HG02943 (cell line): ENCODE results near the gene ANKRD60.

Source experiments
- ATAC-seq: cut with Tn5 transposase; IDR thresholded peaks from one replicate; pipeline ENCODE4 v1.9.1; 2021; ENCODE audit warnings: mild to moderate bottlenecking, low read depth, moderate library complexity; ENCODE audit not compliant: unreplicated experiment

Gene ANKRD60

DNA sequence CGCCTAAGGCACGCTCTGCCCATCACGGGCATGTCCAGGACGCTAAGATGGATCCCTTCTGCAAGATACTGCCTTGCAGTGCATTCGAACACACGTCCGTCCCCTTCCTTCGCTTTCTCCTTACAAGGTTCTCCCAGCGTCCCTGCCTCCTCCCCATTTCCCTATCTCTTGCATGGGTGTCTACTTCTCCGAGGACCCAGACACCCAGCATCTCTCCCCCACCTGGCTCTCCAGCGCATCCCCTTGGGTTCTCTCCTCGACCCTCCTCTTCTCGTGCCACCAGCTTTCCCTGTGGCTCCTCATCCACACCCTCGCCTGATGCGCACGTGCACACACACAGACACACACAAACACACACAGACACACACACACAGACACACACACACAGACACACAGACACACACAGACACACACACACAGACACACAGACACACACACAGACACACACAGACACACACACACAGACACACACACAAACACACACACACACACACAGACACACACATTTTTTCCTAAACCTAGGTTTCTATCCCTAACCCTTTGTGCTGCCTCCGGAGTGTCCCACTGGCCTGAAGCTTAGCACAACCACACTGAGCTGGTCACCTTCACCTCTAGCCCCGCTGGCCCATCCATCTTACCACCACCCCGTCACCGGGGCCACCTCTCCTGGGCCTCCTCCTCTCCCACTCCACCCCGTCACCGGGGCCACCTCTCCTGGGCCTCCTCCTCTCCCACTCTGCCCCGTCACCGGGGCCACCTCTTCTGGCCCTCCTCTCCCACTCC is 31.9 kb downstream of the ANKRD60 start:
- ATAC-seq: no peak

GRCh38 chr20:58195047-58195446 is 33.4 kb downstream of the ANKRD60 start:
- no peak for ATAC-seq

DNA sequence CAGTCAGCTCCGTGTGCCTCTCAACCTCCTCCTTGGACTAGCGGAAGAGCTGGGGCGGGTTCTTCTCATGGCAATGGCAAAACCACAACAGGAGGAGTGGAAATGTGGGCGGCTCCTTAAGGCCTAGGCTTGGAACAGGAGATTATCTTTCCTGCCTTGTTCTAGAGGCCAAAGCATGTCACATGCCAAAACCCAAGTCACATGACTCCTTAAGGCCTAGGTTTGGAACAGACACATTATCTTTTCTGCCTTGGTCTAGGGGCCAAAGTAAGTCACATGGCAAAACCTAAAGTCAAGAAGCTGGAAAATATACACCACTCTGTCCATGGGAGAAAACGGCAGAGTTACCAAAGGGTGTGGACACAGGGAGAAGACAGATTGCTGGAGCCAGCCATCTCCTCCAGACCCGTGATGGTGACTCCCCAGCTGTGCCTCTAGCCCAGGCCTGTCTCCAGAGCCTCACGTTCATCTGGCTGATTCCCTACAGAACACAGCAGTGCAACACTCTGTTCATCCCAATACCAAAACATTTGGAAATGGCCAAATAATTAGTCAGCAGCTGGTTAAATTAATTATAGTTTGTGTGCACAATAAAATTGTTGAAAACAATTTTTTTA is 34.2 kb downstream of the ANKRD60 start:
- no peak for ATAC-seq

DNA sequence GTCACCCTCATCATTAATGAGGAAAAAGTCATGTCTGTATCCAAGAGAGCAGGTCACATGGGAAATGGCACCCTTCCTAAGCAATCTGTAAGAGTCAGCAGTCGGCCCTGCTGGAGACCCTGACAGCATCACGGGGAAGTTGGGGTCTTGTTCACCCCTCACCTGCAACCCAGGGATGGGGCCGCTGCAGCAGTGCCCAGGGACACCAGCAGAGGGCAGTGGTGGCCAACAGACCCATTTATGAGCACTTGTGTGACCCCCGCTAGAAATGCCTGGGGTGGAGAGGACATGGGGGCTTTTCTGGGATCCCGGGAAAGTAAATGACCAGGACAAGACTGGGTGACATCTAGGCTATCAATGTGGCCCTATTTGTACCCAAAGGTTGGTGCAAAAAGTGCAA is 35.9 kb downstream of the ANKRD60 start:
- ATAC-seq: no peak

- no peak for ATAC-seq
Measured at GRCh38 chr20:58192065-58192464, 36.4 kb downstream of the ANKRD60 start.

- ATAC-seq: no peak
Measured at GRCh38 chr20:58188527-58188926, 39.9 kb downstream of the ANKRD60 start.

DNA sequence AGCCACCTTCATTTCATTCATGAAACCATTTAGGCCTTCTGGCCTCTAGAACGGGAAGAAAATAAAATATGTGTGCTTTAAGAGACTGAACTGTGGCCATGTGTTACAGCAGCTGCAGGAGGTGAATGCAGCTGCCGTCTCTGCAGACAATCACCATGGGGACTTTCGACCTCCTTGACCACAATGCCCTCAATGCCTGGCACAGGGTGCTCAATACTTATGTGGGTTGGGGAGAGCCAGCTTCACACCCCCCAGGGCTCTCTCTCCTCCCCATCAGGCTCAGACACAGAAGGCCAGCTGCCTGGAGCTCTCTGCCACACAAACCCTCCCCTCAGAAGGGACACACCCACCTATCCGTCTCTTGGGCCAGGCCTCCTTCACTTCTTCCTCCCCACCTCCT is 43.5 kb downstream of the ANKRD60 start:
- no peak for ATAC-seq

- no peak for ATAC-seq
Measured at GRCh38 chr20:58184063-58184462, 44.4 kb downstream of the ANKRD60 start.

DNA sequence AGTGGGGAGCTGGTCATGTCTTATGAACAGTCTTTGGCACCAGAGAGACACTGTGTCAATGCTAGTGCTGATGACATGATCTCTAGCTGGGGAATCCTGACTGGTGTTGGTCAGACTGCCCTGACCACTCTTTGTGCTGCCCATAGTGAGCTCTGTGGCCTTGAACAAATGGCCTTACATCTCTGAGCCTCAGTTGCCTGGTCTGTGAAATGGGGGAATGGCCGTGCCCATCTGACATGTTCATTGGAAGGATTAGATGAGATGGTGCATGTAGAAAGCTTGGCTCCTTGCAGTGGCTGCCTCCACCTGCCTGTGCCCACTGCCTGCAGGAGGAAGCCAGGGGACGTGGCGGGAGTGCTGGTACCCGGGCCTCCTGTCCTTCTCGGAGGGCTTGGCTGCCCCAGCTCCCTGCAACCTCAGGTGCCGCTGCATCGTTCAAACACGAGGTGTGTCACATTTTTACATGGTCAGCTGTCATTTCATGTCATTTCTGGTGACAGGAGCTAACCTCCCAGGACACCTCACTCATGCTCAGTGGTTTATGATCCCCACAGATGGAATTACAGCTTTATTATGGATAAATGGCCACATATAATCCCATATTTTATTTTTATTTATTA is 45.8 kb downstream of the ANKRD60 start:
- no peak for ATAC-seq

DNA sequence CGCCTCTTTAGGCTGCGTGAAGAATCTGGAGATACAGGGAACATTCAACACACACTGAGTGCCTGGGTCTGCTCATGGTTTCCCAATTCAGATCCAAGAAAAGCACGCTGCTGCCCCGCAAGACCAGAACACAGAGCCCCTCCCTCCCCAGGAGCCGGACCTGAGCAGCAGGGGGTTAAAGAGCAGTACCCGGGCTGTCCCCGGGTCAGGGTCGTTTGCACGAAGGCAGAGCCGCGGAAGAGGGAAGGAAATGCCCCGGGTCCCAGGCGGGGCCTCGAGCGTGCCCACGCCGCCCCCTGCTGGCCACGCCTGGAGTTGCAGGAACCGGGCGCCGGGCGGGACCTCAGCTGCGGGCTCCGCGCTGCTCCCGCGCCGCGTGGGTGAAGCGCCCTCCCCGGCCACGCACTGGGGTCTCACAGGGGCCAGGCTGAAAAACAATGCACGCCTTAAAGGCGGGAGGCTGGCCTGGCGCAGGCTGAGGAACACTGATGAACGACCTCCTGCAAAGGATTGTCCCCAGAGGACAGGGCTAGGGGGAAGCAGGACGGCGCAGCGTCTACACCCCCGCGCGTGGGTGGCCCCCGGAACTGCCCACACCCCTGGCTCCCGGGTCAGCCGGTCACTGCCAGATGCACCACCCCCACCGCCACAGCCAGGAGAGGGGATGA is 48.9 kb downstream of the ANKRD60 start:
- no peak for ATAC-seq

DNA sequence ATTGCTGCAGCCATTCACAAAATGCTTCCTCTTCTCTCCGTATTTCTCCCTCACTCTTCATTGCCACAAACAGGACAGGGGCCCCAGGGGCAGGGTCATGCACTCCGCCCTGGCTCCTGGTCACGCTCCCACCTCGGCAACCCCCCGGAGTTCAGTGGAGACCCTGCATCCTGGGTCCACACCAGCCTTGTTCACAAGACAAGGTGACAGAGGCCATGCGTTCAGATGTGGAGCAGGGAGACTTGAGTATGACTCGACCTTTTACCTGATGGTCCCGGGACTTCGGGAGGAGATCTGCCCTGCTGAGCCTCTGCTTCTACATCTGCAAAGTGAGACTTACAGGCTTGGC is 49.4 kb downstream of the ANKRD60 start:
- ATAC-seq: no peak

DNA sequence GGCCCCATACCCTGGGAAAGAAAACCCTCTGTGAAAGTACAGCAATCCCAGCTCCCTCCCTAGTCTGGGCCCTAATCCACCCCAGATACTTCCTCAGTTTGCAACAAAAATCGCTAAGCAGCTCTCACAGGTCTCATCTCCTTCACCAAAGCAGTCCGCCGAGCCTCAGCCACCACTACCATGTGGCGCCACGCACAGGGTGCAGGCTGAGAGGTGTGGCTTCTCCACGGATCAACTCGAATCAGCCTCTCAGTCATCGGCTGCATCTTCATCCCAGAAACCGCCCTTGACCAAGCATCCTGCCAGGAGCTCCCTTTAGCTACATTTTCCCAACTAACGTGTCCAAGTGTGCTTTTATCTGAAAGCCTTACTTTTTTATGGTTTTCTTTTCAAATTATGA is 50.7 kb downstream of the ANKRD60 start:
- ATAC-seq: no peak

DNA sequence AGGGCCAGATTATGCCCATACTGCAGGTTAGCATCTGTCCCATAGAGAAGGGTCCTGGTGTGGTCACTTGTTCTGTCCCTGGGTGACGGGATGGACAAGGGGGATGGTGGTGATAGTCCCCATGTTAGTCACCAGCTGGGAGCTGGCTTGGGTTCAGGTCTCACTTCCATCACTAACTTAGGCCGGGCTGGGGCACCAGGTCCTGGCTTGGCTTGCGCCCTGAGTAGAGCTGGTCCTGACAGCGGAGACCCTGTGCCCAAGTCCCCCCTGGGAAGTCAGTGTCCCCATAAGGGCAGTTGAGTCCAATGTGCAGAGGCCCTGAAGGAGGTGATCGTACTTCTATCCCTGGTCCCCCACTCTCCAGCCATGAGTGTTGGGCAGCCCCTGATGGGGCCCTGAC is 52.6 kb downstream of the ANKRD60 start:
- no peak for ATAC-seq

GRCh38 chr20:58175425-58175824 is 53.0 kb downstream of the ANKRD60 start:
- ATAC-seq: no peak

- ATAC-seq: no peak
Measured at GRCh38 chr20:58174708-58175280, 53.7 kb downstream of the ANKRD60 start.

DNA sequence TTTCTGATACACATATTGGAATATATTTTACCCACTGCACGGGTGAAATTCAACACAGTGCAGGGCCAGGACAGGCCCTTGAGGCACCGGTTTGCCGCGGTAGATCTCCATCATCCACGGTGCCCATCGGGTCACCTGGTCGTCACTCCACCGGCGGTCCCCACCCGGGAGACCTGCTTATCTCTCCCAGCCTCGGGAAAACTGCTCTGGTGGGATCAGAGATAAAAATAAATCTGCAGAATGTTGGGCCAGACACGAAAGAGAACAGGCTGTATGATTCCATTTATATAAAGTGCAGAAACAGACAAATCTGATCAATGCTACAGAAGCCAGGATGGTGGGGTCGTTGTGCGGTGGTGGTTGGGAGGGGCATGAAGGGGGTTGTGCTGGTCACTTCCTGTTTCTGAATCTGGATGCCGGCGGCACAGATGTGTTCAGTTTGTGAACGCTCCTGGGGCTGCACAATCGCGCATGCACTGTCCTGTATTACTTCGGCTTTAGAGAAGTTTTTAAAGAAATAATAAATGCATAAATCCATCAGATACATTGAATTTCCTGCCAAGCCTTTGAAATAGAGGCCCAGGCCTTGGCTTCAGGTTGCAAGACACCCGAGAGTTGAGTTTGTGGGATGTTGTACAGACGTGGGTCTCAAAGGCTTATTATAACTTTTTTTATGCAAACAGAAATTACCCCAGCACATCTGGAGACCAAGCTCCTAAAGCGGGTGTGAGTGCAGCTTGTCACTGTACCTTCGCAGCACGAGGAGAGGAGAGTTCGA is 54.3 kb downstream of the ANKRD60 start:
- no peak for ATAC-seq

DNA sequence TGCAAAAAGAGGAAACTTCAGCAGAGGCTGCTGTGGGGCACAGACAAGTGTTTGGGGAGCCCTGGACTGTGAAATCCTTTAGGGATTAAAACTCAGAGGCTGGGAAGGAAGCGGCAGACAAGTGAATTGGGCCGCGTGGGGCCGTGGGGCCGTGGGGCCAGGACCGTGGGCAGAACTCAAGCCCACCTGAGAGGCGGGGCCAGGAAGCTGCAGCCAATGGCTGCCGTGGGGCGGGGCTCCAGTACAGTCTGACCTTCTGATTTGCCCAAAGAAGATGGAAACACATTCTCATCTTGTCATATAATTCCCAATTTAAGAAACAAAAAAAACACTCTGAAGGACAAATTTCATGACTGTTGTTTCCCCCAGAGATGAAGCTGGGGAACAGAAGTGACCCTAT is 55.4 kb downstream of the ANKRD60 start:
- ATAC-seq: no peak

DNA sequence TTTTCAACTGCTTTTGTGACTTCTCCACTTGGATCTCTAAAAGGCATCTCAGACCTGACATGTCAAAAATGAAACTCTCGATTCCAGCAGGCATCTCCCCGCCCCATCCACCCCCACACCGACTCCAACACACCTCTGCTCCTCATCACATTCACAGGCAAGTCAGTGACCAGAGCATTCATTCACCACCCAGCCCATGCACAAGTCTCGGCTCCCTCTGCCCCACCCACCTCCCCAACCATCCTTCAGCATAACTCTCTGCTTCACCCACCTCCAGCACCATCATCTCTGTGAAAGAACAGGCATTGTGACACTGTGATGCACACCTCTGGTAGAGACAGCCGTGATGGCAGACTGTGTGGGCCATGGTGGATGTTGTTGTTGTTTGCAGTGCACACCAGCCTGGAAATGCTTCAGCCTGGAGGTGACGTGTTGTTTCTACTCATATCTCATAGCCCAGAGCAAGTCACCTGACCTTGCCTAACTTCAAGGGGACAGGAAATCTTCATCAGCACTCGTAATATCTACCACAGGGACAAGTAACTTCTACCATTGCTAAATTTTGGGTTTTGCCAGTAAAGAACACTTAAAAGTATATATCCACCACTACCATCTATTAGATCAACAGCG is 56.5 kb downstream of the ANKRD60 start:
- ATAC-seq: no peak

DNA sequence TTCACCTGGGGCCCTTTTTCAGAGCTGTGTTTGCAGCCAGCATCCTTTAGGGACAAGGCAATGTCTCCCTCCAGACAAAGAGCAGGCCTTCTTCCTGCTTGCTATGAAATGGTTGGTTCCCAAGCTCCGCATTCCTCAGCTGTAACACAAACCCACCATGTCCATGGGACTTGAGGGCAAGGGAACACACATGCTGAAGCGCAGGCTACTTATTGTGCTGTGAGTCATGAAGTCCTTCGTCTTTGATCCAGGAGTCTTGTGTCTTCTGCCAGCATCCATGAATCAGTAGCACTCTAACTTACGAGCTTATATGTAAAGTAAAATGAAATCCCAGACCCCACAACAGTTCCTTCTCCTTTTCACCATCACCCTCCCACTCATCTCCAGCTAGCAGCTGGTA is 59.0 kb downstream of the ANKRD60 start:
- ATAC-seq: no peak

DNA sequence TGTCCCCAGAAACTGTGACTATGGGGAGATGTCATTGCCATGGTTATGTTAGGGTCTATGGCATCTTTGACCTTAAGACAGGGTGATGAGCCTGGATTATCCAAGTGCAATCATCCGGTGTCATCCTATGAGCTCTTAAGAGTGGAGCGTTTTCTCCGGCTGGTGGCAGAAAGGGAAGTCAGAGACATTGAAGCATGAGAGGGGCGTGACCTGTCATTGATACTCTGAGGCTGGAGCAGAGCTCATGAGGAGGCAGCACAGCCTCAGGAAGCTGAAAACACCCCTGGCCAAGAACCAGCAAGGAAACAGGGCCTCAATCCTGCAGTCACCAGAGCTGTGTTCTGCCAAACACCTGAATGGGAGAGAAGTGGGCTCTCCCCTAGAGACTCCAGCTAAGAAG is 59.6 kb downstream of the ANKRD60 start:
- no peak for ATAC-seq
